ENCODE results near the gene ABITRAM.

The ABITRAM gene

GRCh38 chr9:108900176-108900575 is 34.0 kb upstream of the ABITRAM start:
- Histone ChIP-seq H3K27ac (replicated peaks) (no peak overlapping the region), H3K4me3 (replicated peaks; ENCODE audit: insufficient read depth, low read length) (no peak overlapping the region)

GRCh38 chr9:108903420-108904103 is 30.6 kb upstream of the ABITRAM start:
- no peaks in the 10 kb centered on the region for H3K27me3 ChIP-seq (ENCODE audit: insufficient read depth, poor library complexity, severe bottlenecking)
- TF ChIP-seq GABPA (IDR thresholded peaks at IDR 0.05; ENCODE audit: low read depth) (no peak), SPI1 (IDR thresholded peaks at IDR 0.05; ENCODE audit: borderline replicate concordance, low read depth) (no peak), REST (IDR thresholded peaks at IDR 0.05; ENCODE audit: insufficient replicate concordance, low read depth) (no peak), CTCF (IDR thresholded peaks at IDR 0.05; ENCODE audit: insufficient read depth, low read length) (no peak), POLR2AphosphoS5 (IDR thresholded peaks at IDR 0.05; ENCODE audit: low read depth) (no peak)
- H3K4me3 ChIP-seq (replicated peaks; ENCODE audit: insufficient read depth, low read length), result no peak overlapping the region
- no peak overlapping the region for H3K27ac ChIP-seq (replicated peaks)
- DNase-seq (ENCODE audit: low read depth in 1 of 2, low spot score in 1 of 2), result no peak

More at GRCh38 chr9:108900176-108900575, 34.0 kb upstream of the ABITRAM start:
- no peak for TF ChIP-seq REST (IDR thresholded peaks at IDR 0.05; ENCODE audit: insufficient replicate concordance, low read depth)
- no peak for TF ChIP-seq POLR2AphosphoS5 (IDR thresholded peaks at IDR 0.05; ENCODE audit: low read depth)
- TF ChIP-seq CTCF (IDR thresholded peaks at IDR 0.05; ENCODE audit: insufficient read depth, low read length), result no peak
- no peak for TF ChIP-seq GABPA (IDR thresholded peaks at IDR 0.05; ENCODE audit: low read depth)
- no peak for TF ChIP-seq SPI1 (IDR thresholded peaks at IDR 0.05; ENCODE audit: borderline replicate concordance, low read depth)
- no peaks in the 10 kb centered on the region for H3K27me3 ChIP-seq (ENCODE audit: insufficient read depth, poor library complexity, severe bottlenecking)
- no peak for DNase-seq (ENCODE audit: low read depth in 1 of 2, low spot score in 1 of 2)

- Histone ChIP-seq H3K4me3 (replicated peaks; ENCODE audit: insufficient read depth, low read length) (no peak overlapping the region), H3K27me3 (ENCODE audit: insufficient read depth, poor library complexity, severe bottlenecking) (no peaks in the 10 kb centered on the region), H3K27ac (replicated peaks) (no peak overlapping the region)
- DNase-seq (ENCODE audit: low read depth in 1 of 2, low spot score in 1 of 2), result no peak
- TF ChIP-seq SPI1 (IDR thresholded peaks at IDR 0.05; ENCODE audit: borderline replicate concordance, low read depth) (no peak), GABPA (IDR thresholded peaks at IDR 0.05; ENCODE audit: low read depth) (no peak), POLR2AphosphoS5 (IDR thresholded peaks at IDR 0.05; ENCODE audit: low read depth) (no peak), CTCF (IDR thresholded peaks at IDR 0.05; ENCODE audit: insufficient read depth, low read length) (no peak), REST (IDR thresholded peaks at IDR 0.05; ENCODE audit: insufficient replicate concordance, low read depth) (no peak)
Observed at GRCh38 chr9:108904161-108904560, 30.0 kb upstream of the ABITRAM start.

Data from HL-60 (cell line).